CD4-positive, alpha-beta T cell treated with Interleukin-17A for 1 hour (primary cell): ENCODE results near the gene HSF5.

Experiments used
- DNase-seq: peaks from one replicate; pipeline ENCODE4 v3.0.0-alpha.2; 2020

HSF5 gene

DNA sequence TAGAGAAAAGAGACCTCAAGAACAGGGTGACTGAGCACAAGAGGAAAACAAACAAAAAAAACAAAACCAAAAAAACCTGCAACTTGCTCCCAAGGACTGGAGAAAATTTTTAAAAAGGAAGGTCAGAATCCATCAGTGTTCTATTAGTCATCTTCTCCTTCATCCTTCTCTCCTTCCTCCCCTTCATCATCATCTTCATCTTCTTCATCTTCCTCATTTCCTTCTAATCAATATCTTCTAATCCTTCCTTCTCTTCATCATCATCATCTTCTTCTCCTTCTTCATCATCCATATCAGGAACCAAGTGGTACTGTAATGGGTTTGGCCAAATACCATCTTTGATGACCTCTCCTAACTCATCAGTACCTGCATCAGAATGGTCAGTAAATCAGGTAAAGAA lies 12.2 kb downstream of the HSF5 start:
- no peak for DNase-seq

DNA sequence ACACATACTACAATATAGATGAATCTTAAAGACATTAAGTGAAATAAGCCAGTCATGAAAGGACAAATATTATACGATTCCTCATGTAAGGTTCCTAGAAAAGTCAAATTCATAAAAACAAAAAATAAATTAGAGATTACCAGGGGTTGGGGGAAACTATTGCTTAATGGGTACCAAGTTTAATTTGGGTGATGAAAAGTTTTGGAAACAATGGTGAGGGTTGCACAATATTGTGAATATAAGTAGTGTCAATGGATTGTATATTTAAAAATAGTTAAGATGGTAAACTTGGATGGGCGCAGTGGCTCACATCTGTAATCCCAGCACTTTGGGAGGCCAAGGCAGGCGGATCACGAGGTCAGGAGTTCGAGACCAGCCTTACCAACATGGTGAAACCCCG lies 17.9 kb downstream of the HSF5 start:
- no peak for DNase-seq

DNA sequence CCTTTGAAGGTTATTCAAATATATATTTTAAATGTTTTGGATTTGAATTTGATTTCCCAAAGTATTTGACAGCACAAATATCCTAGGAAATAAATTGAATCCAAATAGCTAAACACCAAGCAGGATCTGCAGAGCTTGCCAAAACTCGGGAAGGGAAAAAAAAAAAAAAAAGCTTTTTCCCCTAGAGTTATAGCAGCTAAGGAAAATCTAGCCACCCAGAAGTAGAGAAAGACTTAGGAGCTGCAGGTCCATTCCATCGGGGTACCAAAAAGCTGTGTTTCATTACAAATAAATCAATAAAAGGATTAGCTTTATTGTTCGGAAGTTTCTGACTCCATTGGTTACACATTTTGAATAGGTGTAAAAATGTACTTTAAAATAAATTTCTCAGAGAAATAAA lies 19.3 kb downstream of the HSF5 start:
- DNase-seq = no peak

DNA sequence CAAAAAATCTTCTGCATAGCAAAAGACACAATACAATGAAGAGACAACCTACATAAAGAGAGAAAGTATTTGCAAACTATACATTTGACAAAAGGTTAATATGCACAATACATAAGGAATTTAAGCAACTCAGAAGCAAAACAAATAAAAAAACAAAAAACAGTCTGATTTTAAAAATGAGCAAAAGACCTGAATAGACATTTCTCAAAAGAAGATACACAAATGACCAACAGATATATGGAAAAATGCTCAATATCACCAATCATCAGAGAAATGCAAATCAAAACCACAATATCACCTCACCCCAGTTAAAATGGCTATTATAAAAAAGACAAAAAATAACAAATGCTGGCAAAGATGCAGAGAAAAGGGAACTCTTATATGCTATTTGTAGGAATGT lies 32.7 kb downstream of the HSF5 start:
- DNase-seq = no peak

DNA sequence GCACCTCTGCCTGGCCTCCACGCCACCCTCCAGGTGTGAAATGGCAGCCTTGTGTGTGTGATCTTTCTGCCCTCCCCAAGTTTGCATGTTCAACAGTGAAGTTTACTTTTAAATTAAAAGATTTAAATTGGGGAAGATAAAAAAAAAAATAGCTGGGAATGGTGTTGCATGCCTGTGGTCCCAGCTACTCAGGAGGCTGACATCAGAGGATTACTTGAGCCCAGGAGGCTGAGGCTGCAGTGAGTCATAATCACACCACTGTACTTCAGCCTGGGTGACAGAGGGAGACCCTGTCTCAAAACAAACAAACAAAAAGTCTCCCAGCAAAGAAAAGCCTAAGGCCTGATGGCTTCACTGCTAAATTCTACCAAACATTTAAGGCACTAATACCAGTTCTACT lies 35.5 kb downstream of the HSF5 start:
- DNase-seq = no peak

DNA sequence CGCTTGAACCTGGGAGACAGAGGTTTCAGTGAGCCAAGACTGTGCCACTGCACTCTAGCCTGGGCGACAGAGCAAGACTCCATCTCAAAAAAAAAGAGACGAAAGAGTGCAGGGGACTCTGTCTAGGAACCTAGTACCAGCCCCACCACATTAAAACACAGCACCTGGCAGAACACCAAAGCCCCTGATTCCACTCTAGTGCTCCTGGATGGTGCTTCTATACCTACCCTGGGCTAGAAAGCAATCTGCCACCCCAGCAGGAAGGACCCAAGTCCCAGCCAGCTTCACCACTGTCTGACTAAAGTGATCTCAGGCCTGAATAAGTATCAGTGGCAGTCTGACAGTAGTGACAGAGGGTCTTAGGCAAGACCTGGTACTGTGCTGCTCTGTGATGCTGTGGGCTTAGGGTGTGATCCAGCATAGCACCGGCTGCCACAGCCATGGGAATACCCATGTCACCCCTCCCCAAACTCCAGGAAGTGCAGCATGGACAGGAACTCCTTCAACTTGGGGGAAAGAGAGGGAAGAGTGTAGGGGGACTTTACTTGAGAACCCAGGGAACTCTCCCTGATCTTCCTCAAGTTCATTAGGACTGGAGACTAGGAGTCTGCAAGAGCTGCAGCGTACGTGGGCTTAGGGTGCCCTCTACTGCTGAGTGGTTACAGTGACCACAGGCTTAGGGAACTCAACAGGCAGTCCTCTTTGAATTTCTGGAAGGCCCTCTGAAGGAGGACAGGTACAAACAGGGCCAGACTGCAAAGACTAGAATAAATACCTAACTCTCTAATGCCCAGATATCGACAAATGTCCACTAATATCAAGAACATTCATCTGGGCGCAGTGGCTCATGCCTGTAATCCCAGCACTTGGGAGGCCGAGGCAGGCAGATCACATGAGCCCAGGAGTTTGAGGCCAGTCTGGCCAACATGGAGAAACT lies 40.9 kb downstream of the HSF5 start:
- peak; percentile 71 for DNase-seq

DNA sequence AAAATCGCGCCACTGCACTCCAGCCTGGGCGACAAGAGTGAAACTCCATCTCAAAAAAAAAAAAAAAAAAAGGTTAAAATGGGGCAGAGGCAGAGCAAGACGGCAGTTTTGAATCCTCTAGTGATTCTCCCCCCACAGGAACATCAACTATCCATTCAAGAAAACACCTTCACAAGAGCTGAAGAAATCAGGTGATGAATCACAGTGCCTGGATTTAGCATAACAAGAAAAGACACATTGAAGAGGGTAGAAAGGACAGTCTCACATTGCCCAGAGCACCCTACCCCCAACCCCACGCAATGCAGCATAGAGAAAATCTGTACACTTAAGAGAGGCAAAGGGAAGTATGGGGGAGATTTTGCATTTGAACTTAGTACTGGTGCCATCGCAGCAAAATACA lies 42.1 kb downstream of the HSF5 start:
- DNase-seq = no peak

DNA sequence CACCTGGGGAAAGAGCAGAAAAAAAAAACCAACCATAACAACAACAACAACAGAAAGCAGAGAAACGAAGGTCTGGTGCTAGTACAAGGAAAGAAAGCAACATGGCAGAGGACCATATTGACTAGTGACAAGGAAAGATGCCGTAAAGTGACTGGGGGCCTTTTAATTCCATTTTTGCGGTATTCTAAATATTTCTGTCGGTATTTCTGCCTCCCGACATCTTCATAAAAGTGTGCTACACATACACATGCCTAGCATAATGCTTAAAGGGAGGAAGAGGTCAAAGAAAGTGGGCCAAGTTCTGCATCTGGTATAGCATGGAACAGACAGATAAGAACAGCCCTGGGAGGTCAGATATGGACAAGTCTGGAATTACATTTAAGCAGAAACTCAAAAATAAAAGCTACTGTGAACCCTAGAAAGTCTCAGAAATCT lies 51.4 kb downstream of the HSF5 start:
- DNase-seq = no peak

DNA sequence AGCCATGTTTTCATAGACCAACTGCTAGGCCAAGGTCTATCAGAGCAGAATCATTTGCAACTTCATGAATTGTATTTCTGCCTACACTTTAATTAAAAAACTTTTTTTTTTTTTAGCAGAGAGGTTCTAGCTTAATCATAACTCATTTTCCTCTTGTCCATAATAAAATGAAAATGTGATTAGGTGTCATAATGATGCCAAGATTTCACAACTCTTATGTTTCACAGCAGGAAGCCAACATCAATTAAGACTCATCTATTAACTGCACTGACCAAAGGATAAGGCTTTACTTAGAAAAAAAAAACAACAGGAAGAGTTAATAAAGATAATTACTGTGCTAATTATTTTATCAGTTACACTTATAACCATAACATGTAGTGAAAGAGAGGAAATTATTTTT lies 52.0 kb downstream of the HSF5 start:
- no peak for DNase-seq

DNA sequence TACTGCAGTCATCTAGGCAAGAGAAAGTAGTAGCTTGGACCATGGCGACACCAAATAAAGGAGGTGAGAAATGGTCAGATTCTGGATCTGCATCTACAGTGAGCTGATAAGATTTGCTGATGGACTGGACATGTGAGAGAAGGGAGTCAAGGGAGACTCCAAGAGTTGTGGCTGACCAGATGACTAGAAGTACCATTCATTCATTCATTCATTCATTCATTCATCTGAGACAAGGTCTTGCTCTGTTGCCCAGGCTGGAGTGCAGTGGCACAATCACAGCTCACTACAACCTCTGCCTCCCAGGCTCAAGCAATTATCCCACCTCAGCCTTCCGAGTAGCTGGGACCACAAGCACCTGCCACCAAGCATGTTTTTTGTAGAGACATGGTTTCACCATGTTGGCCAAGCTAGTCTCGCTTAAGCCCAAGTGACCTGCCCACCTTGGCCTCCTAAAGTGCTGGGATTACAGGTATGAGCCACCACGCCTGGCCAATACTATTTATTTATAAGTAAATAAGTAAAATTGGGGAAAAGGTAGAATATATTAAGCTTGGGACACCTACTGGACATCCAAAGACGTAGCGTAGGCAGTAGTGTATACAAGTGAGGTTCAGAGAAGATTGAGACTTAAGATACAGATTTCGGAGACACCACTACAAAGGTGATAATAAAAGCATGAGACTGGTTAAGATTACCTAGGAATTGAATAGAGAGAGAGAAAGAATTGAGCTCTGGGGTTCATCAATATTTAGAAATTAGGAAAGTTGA lies 55.2 kb downstream of the HSF5 start:
- DNase-seq = no peak

DNA sequence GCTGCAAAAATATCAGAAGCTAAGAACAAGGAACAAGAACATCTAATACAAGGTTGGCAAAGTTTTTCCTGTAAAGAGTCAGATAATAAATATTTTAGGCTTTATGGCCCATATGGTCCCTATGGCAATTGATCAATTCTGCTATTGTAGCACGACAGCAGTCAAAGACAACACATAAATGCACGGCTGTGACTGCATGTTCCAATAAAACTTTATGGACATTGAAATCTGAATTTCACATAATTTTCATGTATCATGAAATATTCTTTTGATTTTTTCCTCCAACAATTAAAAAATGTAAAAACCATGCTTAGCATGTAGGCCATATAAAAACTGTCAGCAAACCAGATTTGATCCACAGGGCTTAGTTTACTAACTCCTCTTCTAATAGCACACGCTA lies 60.4 kb downstream of the HSF5 start:
- DNase-seq = no peak

DNA sequence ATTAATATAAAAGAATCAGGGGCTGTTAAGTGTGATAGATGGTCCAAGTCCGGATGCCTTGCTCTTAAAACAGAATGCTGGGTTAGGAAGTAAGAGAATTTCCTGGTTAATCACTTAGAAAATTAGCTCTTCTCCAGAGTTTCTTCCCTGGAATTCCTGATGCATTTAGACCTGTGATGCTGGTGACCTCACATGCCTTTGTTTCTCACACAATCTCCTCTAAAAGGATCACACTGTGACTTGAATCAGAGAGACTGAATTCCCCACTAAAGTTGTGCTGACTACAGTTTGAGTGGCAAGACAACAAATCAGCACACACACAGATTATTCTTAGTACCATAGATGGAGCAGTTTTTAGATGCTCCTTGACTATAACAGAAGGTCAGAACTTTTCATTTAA lies 66.5 kb downstream of the HSF5 start:
- no peak for DNase-seq

DNA sequence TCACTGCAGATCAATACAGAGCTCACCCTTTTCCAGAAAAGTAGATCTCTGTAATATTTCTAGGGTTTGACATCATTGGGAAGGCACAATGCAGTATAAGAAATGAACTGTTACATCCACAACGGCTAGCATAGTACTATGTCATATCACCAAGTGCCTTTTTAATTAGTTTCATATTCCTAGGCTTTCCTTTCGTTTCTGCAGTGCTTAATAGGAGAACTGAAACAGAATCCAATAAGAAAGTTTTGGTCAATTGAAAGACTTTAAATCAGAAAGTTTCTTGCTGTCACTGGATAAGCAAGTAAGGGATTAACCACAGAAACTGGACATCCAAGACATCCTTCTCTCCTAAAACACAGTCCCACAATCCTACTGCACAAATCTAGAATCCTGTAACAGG lies 67.4 kb downstream of the HSF5 start:
- DNase-seq = no peak

DNA sequence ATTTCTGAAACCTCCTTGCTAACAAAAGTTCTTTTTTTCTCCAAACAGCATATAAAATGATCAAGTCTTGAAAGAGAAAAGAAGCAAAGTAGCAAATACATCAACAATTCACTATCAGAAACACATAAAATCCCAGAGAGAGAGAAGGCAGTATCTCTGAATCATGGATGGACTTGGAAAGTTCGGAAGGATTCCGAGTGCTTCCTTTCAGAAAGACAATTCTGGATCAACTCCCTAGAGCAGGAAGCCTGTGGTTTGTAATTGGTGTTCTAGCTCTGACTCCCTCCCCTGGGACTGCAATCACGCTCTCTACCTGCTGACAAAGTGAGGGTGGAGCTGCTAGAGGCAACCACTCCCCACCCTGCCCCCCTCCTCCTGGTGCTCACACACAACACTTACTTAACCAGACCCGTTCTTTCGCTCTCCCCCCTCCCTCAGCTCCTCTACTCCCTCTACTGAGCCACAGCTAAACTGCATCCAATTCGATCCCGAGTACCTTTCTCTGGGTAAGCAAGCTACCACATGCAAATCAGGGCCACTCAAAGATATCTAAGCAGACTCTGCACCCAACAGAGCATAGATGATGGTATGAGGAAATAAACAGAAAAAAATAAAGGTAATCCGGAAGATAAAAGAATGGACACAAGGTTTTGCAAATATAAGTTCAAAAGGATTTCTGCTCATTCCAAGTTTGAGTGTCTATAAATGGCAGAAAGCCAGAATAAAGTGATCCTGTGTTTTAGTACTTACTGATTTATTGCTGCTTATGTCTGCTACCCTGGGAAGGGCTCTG lies 70.7 kb downstream of the HSF5 start, which contains the start of gene RNF43:
TSS of gene RNF43 (minus strand) at position 235 of the 793 bp plus-strand sequence. CDS start 1,957 bp downstream, outside the sequence.
- DNase-seq = peak; percentile 93

DNA sequence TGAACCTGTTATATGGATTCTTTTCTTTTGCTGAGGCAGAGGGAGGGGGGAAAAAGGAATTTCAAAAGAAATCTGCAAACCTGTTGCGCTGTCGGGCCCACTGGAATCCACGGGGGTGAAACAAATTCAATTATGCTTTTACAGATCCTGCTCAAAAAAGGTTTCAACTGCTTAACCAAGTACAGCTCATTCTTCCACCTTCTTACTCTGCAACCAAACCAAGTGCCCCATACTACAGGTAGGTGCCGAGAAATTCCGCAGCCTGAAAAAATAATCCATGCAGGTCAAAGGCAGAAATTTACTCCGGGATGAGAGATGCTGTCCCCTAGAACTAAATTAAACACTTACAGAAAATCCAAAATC lies 71.3 kb downstream of the HSF5 start:
- DNase-seq = no peak

DNA sequence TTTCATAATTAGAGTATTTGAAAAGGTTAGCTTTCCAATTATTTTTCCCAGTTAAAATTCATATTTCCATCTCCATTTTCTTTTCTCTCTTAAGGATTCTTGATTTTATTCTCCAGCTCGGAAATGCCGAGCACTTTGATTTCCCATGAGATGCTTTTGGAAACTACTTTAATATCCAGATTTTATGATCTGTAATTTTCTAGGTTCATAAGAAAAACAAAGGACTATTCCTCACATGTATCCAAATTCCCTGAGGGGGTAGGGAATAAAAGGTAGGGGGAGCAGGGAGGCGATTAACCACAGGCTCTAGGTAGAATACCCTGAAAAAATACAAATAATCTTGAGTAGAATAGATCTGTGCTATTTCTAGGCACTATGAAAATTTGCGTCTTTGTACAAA lies 71.8 kb downstream of the HSF5 start:
- no peak for DNase-seq

DNA sequence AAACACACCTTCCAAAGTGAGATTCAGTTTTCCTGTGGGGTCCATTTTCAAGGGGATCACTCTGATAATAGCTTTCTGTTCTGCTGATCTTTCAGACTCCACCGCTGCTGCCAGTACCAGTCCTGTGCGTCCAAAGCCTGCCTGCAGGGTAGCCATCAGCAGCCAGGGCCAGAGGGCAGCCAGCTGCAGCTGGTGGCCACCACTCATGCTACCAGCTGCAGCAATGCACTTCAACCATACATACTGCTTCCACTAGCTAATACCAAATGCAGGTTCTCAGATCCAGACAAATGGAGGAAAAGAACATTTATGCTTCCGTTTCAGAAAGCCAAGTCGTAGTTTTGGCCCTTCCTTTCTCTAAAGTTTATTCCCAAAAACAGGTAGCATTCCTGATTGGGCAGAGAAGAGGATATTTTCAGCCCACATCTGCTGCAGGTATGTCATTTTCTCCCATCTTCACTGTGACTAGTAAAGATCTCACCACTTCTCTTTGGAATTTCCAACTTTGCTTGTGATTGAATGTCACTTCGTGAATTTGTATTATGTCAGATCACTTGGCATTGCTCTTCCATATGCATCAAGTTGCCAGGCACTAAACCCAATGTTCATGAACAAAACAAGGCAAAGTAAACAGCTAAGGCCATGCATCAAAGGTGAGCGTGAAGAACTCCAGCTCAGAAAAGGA lies 72.7 kb downstream of the HSF5 start:
- DNase-seq = no peak

DNA sequence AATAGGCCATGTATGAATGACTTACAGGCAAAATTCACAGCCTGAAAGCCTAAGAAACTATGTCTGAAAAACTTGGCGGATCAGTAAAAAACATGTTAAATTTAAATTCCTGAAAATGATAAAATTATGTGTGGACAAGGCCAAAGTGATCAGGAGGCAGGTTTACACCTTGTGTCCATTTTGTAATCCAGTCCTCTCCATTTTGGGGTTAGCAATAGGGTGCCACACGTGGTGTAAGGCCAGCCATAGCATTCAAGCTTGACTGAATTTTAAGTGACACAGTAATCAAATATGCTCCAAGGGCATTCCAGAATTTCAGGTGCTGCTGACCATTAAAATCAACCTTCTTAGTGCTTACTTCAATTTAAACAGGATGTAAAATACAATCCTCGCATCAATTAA lies 73.6 kb downstream of the HSF5 start:
- no peak for DNase-seq

DNA sequence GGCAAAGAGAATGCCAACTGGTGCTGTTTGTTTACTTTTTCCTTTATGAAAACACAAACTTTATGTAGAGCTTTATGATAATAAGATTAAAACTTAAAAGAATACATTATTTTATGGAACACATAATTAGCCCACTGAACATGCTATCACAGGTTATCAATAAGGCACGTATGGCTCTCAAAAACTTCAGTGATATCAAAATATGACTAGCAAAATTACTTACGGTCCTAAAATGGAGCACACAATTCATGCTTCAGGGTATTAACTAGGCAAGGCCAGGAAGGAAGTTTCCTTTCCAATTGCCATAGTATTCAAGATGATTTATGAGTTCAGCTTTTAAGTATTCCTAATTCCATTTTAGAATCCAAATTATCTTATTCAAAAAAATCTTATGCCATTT lies 74.5 kb downstream of the HSF5 start:
- no peak for DNase-seq

DNA sequence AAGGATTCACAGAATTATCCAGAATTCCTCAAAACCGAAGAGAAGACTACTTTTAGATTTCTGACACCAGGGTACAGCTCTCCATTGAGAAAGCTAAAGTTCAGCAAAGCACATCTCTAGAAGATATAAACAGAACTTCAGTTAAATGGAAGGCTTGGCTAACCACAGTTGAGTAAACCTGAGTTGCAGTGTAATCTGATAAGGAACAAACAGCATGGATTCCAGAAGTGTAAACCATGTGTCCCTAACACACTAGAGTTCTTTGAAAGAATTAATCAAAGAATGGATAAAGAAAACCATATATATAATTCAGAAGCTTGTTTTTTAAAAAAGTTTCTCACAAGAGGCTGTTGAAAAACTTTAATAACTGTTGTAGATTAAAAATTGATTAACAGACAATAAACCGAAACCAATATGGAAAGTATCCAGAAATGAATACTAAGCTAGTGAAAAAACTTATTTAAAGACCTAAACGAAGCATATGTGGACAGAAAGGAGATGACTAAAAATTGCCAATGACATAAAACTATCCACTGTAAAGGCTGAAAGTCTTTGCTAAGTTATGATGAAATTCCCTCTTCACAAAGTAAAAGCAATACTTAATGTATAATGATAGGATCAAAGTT lies 75.1 kb downstream of the HSF5 start:
- DNase-seq = no peak

DNA sequence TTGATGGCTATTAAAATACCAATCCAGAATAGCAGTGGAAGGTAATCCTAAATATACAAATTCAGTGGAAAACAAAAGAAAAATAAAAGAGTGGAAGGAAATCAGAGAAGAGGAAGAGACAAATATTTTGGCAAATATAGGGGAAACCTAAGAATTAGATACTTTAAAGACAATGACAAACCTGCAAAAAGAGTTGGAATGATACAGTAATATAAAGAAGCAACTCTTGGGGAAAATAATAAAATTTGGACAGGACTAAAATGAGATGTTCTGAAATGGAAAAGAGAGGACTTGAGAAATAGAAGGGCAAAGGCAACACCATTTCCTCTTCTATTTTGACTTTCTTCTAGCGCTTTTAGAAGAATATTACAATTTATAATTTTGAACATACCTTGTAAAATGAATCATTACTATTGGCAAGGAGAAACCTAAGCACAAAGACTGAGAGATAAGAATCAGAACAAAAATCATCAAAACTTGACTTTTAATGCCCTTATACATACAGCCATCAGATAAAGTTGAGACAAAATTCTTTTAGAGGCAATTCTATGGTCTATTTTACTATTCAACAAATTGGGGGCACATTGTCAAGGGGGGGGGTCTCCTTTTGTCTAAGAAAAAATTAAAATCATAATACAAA lies 76.0 kb downstream of the HSF5 start:
- no peak for DNase-seq

DNA sequence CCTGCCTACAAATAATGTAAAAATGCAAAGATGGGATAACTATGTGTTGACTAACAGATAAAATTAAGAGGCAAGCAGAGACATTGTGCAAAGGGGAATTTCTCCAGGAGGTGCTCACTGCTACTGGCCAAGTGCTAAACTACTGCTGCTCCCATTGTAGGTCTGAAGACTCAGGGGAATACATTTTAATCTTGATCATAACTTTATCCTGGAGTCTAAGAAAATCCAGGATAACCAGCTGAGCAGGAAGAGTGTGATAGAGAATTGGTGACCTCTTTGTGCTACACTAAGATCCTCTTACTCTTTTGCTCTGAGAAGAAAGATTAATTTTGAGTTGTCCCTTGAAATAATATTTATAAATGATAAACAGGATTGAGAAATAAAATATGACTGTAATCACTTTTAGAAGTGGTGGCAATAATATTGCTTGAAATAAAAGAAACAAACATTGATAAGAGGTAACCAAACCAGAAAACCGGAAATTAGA lies 76.8 kb downstream of the HSF5 start:
- no peak for DNase-seq
